Thyroid gland (tissue), 4 donors: ENCODE data around the gene POU2AF3.

Experiments
- POLR2A ChIP-seq, 2 donors: fragments of 450-650 bp; IDR thresholded peaks; one replicate each; pipeline ENCODE4 v1.6.1; 2017; ENCODE audit warnings: antibody characterized with exemption in 2 of 2, mild to moderate bottlenecking in 2 of 2, moderate library complexity in 1 of 2
- TF ChIP-seq, protein P1 (sequence below), 6 experiments: fragments of 200-600 bp in 3 of 6; fragments of 450-650 bp in 3 of 6; sonication (generic) in 3 of 6; IDR thresholded peaks; one replicate each; pipeline ENCODE4 v1.5.1; 2016 to 2019; ENCODE audit warnings: antibody characterized with exemption in 6 of 6, mild to moderate bottlenecking in 2 of 6, inconsistent platforms in 1 of 6, moderate library complexity in 1 of 6

DNA sequence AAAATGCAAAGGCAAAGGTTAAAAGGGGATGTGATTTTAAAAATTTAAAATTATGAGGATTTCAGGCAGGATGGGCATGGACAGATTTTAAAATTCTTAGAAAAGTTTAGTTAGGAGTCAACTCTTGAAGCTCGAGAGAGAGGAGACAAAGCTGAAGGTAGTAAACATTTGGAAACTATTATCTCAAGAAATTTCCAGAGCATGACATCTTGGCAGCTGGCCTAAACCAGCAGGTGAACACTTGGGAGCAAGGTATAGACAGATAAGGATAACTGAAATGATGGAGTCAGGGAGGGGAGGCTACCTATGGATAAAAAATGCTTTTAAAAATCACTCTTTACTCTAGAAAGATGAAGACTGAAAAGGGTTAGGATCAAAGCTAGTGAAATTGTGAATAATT lies 13.7 kb downstream of the POU2AF3 start:
- TF ChIP-seq, protein P1, sequence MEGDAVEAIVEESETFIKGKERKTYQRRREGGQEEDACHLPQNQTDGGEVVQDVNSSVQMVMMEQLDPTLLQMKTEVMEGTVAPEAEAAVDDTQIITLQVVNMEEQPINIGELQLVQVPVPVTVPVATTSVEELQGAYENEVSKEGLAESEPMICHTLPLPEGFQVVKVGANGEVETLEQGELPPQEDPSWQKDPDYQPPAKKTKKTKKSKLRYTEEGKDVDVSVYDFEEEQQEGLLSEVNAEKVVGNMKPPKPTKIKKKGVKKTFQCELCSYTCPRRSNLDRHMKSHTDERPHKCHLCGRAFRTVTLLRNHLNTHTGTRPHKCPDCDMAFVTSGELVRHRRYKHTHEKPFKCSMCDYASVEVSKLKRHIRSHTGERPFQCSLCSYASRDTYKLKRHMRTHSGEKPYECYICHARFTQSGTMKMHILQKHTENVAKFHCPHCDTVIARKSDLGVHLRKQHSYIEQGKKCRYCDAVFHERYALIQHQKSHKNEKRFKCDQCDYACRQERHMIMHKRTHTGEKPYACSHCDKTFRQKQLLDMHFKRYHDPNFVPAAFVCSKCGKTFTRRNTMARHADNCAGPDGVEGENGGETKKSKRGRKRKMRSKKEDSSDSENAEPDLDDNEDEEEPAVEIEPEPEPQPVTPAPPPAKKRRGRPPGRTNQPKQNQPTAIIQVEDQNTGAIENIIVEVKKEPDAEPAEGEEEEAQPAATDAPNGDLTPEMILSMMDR (IDR thresholded peaks at IDR 0.05) = no peak
- no peak for TF ChIP-seq POLR2A (IDR thresholded peaks at IDR 0.05)
